GM18909 (cell line): ENCODE results near the gene SPINT4.
"Not testable (repeated sequence)": the region's sequence is repeated elsewhere in the genome, so short reads cannot be mapped to it uniquely, and the experiment has no call there.

Experiments used
- ATAC-seq: cut with Tn5 transposase; IDR thresholded peaks from one replicate; pipeline ENCODE4 v1.9.1; 2021; ENCODE audit warnings: mild to moderate bottlenecking; ENCODE audit not compliant: unreplicated experiment, poor library complexity

The SPINT4 gene

DNA sequence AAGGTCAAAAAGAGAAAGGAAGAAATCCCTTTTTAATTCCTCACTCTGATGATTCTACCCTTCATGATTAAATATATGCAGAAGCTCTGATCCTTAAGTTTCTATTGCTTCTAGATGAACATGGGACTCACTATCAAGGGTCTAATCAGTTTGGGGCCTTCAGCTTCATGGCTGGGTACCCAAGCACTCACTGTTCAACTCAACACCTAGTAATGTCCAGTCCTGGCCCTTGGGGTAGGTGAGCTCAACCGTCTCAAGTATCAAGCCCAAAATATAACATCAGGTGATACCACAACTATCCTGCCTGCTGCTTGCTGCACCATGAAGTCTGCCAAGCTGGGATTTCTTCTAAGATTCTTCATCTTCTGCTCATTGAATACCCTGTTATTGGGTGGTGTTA, at the start of gene SPINT4:
Gene SPINT4, plus strand, starts transcription at position 301 of the 400 bp plus-strand sequence. Its CDS starts 21 bp downstream, at position 322.
- no peak for ATAC-seq

DNA sequence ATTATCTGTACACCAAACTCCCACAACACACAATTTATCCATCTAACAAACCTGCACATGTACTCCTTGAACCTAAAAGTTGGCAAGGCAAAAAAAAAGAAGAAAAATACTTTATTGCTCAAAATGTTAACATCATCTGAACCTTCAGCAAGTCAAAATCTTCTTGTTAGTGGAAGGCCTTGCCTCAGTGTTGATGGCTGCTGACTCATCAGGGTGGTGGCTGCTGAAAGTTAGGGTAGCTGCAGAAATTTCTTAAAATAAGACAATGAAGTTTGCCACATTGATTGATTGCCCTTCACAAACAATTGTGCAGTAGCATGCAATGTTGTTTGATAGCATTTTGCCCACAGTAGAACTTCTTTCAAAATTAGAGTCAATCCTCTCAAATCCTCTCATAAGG, 49.4 kb upstream of the SPINT4 start:
- no peak for ATAC-seq

DNA sequence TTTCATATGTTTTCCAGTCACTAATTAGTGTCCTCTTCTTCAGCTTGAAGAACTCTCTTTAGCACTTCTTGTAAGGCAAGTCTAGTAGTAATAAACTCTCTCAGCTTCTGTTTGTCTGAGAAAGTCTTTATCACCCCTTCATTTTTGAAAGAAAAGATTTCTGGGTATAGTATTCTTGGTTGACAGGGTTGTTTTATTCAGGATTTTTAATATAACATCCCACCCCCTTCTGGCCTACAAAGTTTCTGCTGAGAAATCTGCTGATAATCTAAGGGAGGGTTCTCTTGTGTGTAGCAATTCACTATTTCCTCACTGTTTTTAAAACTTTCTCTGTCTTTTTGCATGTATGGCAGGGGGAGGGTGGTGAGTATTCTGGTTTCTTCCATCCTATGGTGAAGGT, 42.5 kb upstream of the SPINT4 start:
- no peak for ATAC-seq

DNA sequence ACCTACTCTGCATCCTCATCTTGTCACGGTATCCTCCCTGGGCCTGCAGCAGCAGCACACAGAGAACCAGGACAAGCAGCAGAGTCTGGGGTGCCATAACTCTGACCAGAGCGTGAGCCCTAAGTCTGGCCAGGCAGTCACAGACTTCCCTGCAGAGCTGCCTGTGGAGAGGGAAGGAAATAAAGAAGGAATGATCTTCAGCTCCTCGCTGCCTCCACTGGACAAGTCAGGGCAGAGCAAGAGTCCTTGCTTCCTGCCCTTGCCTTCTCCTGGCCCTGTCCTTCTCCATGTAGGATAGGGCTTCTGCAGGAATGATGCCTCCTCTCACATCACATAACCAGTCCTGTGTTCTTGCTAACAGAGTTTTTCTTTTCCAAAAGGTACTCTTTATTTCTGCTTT, 36.3 kb upstream of the SPINT4 start:
- ATAC-seq = no peak

DNA sequence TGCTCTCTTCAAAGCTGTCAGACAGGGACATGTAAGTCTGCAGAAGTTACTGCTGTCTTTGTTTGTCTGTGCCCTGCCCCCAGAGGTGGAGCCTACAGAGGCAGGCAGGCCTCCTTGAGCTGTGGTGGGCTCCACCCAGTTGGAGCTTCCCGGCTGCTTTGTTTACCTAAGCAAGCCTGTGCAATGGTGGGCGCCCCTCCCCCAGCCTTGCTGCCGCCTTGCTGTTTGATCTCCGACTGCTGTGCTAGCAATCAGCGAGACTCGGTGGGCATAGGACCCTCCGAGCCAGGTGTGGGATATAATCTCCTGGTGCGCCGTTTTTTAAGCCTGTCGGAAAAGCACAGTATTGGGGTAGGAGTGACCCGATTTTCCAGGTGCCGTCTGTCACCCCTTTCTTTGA, 28.8 kb upstream of the SPINT4 start:
- not testable (repeated sequence) for ATAC-seq

DNA sequence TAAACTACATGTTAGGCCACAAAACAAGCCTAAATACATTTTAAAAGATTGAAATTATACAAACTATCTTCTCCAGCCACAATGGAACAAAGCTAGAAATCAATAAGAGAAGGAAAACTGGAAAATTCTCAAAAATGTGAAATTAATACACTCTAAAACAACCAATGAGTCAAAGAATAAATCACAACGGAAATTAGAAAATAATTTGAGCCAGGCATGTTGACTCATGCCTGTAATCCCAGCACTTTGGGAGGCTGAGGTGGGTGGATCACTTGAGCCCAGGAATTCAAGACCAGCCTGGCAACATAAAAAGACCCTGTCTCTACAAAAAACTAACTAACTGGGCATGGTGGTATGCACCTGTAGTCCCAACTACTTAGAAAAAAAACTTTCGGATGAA, 26.7 kb upstream of the SPINT4 start:
- no peak for ATAC-seq

DNA sequence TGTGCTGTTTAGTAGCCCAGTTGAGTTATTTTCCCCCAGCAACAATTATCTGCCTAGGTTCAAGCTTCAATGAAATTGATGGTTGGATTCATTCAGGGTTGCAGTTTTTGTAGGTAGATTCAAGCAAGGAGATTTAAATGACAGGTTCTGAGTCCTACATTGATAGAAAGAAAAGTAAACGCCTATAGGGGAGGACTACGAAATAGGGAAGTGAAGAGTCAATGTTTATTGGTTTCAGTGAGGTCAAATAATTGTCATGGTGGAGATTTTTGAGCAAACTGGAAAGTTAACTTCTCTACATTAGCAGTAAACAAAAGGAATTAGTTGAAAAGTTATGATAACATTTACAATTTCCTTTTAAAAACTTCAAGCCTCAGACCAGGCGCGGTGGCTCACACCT, 21.0 kb upstream of the SPINT4 start:
- no peak for ATAC-seq

DNA sequence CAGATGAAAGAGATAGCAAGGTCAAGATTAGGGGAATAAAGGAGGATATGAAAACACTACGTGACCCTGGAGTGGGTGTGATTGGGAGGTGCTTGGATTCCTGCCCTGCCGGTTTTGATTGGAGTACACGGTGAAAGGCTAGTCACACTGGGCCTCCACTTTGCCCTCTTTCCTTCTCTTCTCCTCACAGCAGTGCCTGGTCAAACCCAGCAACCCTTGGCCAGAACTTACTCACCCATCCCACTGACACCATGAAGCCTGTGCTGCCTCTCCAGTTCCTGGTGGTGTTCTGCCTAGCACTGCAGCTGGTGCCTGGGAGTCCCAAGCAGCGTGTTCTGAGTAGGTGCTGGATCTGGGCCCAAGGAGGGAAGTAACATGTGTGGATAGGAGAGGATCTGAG, 20.3 kb upstream of the SPINT4 start, which contains the start of gene WFDC13:
Gene WFDC13, plus strand, starts transcription at position 166 of the 400 bp plus-strand sequence. Its CDS starts 86 bp downstream, at position 252.
- no peak for ATAC-seq

DNA sequence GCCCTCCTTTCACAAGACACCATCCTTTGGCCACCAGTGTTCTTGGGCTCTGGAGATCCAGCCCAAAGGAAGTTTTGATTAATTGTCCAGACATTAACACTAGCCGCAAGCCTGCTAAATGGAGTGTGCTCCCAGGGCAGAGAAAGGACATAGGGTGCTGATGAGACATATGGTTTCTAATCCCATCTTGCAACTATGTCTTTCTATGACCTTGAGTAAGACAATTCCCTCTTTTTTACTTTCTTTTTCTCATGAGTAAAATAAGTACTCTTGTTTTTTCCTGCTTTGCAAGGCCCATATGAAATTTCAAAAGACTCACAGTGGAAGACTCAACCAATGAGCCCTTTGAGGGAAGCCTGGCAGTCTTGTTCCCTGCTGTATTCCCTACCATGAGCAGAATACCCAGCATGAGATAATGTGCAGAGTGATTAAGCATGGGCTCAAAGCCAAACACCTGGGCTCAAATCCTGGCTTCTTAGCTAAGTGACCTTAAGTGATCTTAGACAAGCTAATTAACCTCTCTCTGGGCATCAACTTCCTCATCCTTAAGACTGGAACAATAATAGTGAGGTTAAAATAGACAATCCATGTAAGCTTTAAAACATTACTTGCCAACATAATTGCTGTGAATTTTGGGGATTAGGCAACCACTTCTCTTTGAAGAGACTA, 17.0 kb upstream of the SPINT4 start, which contains the start of gene WFDC10B:
Gene WFDC10B, minus strand, starts transcription at position 51 of the 669 bp plus-strand sequence. CDS start 19,027 bp downstream, outside the sequence.
- no peak for ATAC-seq

DNA sequence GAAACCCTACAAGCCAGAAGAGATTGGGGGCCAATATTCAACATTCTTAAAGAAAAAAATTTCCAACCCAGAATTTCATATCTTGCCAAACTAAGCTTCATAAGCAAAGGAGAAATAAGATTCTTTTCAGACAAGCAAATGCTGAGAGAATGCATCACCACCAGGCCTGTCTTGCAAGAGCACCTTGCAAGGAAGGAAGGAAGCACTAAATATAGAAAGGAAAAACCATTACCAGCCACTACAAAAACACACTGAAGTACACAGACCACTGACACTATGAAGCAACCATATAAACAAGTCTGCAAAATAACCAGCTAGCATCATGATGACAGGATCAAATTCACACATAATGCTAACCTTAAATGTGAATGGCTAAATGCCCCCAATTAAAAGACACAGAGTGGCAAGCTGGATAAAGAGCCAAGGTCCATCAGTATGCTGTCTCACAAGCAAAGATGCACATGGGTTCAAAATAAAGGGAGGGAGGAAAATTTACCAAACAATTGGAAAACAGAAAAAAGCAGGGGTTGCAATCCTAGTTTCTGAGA, 5.9 kb upstream of the SPINT4 start:
- not testable (repeated sequence) for ATAC-seq

DNA sequence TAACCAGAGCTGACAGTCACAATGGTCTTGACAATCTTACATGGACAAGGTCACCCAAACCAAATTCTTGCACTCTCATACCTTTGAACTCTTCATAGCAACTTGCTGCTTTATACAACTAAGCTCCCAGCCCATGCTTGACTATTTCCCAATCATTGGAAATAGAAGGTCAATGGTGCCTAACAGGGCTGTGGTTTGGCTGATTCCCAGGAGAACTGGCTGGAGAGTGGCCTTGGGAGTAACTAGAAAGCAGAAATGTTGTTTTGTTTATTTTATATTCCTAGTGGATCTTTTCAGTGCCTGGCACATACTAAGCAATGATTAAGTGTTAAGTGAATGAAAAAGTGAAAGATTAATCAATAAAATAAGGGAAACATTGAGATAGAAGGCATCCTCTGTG, 3.0 kb downstream of the SPINT4 start:
- ATAC-seq = no peak

DNA sequence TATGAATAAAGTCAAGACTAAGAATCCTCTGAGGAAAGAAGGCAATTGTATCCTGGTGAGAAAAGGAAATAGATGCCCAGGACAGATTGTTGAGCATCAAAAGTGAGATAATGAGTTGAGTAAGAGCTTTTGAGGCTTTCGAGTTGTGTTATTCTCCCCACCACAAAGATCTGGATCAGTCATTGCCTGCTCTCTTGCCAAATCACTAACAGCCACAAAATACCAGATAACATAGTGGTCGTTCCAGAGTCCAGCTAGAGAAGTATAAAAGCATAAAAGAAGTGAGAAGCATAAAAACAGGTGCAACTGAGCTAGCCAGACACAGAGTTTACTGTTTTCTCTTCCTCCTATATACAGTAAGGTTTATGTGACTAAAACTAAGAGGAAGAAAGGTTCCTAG, 4.9 kb downstream of the SPINT4 start:
- no peak for ATAC-seq

DNA sequence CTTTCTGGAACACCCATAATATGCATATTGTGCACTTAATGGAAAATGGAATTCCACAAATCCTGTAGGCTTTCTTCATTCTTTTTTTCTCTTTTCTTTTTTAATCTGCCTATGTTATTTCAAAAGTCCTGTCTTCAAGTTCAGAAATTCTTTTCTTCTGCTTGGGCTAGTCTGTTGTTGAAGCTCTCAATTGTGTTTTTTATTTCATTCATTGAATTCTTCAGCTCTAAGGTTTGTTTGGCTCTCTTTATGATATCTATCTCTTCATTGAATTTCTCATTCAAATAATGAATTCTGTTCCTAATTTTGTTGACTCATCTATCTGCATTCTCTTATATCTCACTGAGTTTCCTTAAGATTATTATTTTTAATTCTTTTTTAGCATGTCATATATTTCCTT, 10.1 kb downstream of the SPINT4 start:
- ATAC-seq = no peak

DNA sequence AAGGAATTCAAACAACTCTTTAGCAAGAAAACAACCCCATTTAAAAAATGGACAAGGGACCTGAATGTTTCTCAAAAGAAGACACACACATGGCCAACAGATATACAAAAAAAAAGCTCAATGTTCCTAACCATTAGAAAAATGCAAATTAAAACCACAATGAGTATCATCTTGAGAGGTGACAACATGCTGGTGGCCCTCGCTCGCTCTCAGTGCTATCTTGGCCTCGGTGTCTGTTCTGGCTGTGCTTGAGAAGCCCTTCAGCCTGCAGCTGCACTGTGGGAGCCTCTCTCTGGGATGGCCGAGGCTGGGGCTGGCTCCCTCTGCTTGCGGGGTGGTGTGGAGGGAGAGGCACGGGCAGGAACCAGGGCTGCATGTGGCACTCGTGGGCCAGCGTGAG, 13.4 kb downstream of the SPINT4 start:
- no peak for ATAC-seq

DNA sequence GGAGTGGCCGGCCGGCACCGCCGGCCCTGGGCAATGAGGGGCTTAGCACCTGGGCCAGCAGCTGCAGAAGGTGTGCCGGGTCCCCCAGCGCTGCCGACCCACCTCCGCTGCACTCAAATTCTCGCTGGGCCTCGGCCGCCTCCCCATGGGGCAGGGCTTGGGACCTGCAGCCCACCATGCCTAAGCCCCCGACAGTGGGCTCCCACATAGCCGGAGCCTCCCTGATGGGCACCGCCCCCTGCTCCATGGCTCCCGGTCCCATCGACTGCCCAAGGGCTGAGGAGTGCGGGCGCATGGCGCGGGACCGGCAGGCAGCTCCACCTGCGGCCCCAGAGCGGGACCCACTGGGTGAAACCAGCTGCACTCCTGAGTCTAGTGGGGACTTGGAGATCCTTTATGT, 13.8 kb downstream of the SPINT4 start:
- ATAC-seq = no peak

DNA sequence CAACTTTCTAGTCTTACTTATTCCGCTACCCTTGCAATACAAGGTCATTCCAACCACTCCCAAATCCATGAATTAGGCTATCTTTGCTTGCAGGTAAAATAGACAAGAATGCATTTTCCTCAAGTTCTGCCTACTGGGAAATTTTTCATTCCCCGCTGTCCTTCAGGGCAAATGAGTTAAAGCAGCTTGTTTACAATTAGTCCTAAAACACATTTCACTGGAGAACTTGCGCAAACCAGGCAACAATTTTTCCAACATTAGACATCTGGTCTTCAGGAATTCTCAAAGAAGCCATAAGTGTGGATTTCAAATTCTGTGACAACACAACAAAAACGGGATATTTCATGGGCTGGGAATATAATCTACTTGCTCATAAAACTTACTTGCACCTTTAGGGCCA, 20.4 kb downstream of the SPINT4 start:
- no peak for ATAC-seq

DNA sequence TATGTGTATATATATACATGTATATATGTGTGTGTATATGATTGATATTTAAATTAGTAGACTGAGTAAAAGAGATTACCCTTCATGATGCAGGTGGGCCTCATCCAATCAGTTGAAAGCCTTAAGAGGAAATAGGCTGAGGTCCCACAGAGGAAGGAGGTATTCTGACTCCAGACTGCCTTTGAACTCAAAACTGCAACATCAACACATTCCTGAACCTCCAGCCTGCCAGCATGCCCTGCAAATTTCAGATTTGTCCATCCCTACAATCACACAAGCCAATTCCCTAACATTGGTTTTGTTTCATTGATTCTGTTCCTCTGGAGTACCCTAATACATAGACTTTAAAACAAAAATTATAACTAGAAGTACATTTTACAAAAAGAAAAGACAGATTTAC, 22.9 kb downstream of the SPINT4 start:
- no peak for ATAC-seq

DNA sequence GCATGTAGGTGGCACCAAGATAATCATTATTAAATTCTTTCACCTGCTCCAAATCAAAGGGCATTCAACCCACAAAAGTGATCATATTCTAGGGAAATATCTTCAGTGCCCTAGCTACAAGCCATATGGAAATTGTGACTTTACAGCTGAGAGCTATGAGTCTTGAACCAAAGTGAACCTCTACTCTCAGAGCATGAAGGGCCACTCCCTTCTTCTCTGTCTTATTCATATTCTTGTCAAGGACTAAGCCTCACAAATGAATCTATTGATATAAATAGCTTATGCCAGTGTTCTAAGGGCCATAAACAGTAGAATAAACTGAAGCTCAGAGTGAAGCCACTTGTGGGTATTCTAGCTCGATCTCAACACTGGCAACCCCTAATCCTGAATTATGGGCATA, 29.6 kb downstream of the SPINT4 start:
- ATAC-seq = no peak

DNA sequence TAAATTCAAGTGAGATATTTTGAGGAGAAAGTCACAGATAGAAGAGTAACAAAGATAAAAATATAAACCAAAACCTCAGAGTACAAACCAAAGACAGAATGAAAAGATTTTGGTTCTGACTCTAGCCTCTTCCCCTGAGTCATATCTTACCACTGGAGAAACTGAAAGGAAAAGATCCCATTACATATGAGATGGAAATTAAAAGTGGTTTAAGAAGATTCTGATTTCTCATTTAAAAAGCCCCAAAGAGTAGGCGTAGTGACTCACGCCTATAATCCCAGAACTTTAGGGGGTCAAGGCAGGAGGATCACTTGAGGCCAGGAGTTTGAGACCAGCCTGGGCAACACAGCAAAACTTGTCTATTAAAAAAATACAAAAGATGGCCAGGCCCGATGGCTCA, 30.6 kb downstream of the SPINT4 start:
- ATAC-seq = no peak

DNA sequence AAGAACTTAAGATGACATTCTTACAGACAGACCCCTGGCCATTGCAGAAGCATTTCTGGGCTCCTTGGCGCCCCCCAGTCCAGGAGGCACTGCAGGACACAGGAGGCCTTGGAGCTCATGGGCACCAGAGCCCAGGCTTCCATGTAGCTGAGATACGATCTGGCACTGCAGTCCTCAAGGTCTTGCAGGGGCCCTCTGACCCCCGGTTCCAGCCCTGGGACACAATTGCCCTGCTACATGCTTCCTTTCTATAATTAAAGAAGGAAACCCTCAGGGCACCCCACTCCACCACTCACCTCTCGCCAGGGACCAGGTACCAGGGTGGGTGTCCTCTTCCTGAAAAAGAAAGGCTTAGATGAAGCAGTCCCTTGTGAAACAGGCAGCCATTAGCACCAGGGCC, 35.9 kb downstream of the SPINT4 start:
- no peak for ATAC-seq

DNA sequence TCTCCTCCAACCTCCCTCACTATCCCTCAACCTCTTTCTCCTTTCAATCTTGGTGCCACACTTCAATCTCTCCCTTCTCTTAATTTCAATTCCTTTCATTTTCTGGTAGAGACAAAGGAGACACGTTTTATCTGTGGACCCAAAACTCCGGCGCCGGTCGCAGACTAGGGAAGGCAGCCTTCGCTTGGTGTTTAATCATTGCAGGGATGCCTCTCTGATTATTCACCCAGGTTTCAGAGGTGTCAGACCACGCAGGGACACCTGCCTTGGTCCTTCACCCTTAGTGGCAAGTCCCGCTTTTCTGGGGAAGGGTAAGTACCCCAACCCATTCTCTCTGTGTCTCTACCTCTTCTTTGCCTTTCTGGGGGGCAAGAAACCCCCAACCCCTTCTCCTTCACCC, 37.8 kb downstream of the SPINT4 start:
- not testable (repeated sequence) for ATAC-seq

DNA sequence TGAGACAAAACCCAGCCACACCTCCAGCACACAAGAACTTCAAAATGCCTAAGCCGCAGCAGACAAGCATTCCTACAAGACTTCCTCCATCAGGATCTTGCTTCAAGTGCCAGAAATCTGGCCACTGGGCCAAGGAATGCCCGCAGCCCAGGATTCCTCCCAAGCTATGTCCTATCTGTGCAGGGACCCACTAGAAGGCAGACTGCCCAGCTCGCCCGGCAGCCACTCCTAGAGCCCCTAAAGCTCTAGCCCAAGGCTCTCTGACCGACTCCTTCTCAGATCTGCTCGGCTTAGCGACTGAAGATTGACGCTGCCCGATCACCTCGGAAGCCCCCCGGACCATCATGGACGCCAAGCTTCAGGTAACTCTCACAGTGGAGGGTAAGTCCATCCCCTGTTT, 39.8 kb downstream of the SPINT4 start:
- ATAC-seq = not testable (repeated sequence)
